Panc1 (cell line): ENCODE results near the gene HMG20B. TPM values are rescaled to one million over a fixed set of nuclear protein-coding genes. Genes with fewer than 3 reads are reported as not detected.

ENCODE experiments used
- ATAC-seq: fragments of 200-7000 bp; cut with Tn5 transposase; 2 replicates; pipeline ENCODE4 v1.9.1; 2020; ENCODE audit warnings: mild to moderate bottlenecking, moderate library complexity
- BruUV-seq: library from RNA; stranded (reverse); fragments of 400-500 nt; replicated peaks from 2 replicates; lab custom pipeline; 2021; lab: Mats Ljungman, UMichigan
- CTCF ChIA-PET: fragments of 300-600 bp; sonication (Branson Sonifier 250); formaldehyde crosslinking; loops from one replicate; lab custom pipeline; 2022; ENCODE audit warnings: antibody characterized with exemption; lab: Charles Lee
- POLR2A ChIA-PET: fragments of 300-600 bp; sonication (Branson Sonifier 250); formaldehyde crosslinking; loops from one replicate; lab custom pipeline; 2022; ENCODE audit warnings: antibody characterized with exemption; lab: Charles Lee
- DNase-seq: peaks from one replicate; pipeline ENCODE4 v3.0.0-alpha.2; 2010; ENCODE audit warnings: low read depth, low spot score
- H3K27ac ChIP-seq: 2 replicates; pipeline ENCODE4 v1.5.1; 2011; ENCODE audit warnings: mild to moderate bottlenecking, low read length, inconsistent platforms
- H3K27me3 ChIP-seq: fragments of 200-500 bp; sonication (Bioruptor generic); 2 replicates; pipeline ENCODE4 v1.6.0; 2014; ENCODE audit warnings: low read length, inconsistent platforms; ENCODE audit not compliant: control insufficient read depth, insufficient read depth
- H3K36me3 ChIP-seq: fragments of 200-500 bp; sonication (Bioruptor generic); 2 replicates; pipeline ENCODE4 v1.5.1; 2014; ENCODE audit warnings: inconsistent platforms, mild to moderate bottlenecking, low read length, moderate library complexity; ENCODE audit not compliant: control insufficient read depth, insufficient read depth
- H3K4me1 ChIP-seq: 2 replicates; pipeline ENCODE4 v1.5.1; 2011; ENCODE audit warnings: inconsistent platforms, mild to moderate bottlenecking, low read length, moderate library complexity; ENCODE audit not compliant: control insufficient read depth, insufficient read depth
- H3K4me3 ChIP-seq, 2 experiments: 2 replicates each; pipeline ENCODE4 v1.5.1; 2011 to 2012; ENCODE audit warnings: low read depth in 2 of 2, low read length in 2 of 2, mild to moderate bottlenecking in 2 of 2, inconsistent platforms in 1 of 2, moderate library complexity in 1 of 2
- H3K9me3 ChIP-seq: fragments of 200-500 bp; sonication (Bioruptor generic); 2 replicates; pipeline ENCODE4 v1.5.1; 2014; ENCODE audit warnings: low read depth, mild to moderate bottlenecking, inconsistent platforms, low read length, moderate library complexity; ENCODE audit not compliant: control insufficient read depth, insufficient read depth
- CTCF ChIP-seq: fragments of 450-650 bp; IDR thresholded peaks from 2 replicates; pipeline ENCODE4 v1.5.1; 2017; ENCODE audit warnings: mild to moderate bottlenecking
- POLR2AphosphoS5 ChIP-seq: IDR thresholded peaks from 2 replicates; pipeline ENCODE4 v1.6.1; 2012; ENCODE audit warnings: mild to moderate bottlenecking, low read depth, low read length, moderate library complexity
- SIN3A ChIP-seq: IDR thresholded peaks from 2 replicates; pipeline ENCODE4 v1.6.1; 2012; ENCODE audit warnings: low read depth, mild to moderate bottlenecking, low read length, moderate library complexity, borderline replicate concordance; ENCODE audit not compliant: insufficient read depth
- TCF7L2 ChIP-seq: IDR thresholded peaks from 2 replicates; pipeline ENCODE4 v1.6.1; 2011; ENCODE audit warnings: mild to moderate bottlenecking, low read depth, low read length, inconsistent platforms
- in situ Hi-C: cut with HindIII; loops from 2 replicates; pipeline ENCODE4 v1.10.0; 2016; ENCODE audit warnings: low sequenced_read_pairs, low pct_unique_long_range_greater_than_20kb
- intact Hi-C: fragments of 100-400 bp; cut with micrococcal nuclease; formaldehyde crosslinking; loops from one replicate; pipeline ENCODE4 v1.10.0; 2022; ENCODE audit not compliant: unreplicated experiment
- total RNA-seq: library from RNA; stranded (reverse); gene quantifications from one replicate; pipeline ENCODE4 v1.2.1, GENCODE V29; 2021; ENCODE audit not compliant: unreplicated experiment
- TF ChIP-seq, protein P1 (sequence below), 2 experiments: IDR thresholded peaks; 2 replicates each; pipeline ENCODE4 v1.6.1; 2011 to 2012; ENCODE audit warnings: low read depth in 2 of 2, control low read depth in 1 of 2, low read length in 1 of 2, mild to moderate bottlenecking in 1 of 2, moderate library complexity in 1 of 2; ENCODE audit not compliant: insufficient read depth in 1 of 2

The HMG20B gene
- total RNA-seq, 1 experiment from 2014 or later = 74.7 TPM

- Histone ChIP-seq H3K27ac (no peak overlapping the region), H3K9me3 (no peaks in the 10 kb centered on the region), H3K4me3 (no peak overlapping the region), H3K36me3 (no peaks in the 10 kb centered on the region), H3K4me1 (no peaks in the 10 kb centered on the region), H3K27me3 (no peaks in the 10 kb centered on the region)
- DNase-seq (no peak), ATAC-seq (peak; percentile 42; the same call in 1 of the 2 replicates)
- in situ Hi-C loops = no loop called here
- ChIA-PET CTCF (no interaction called here), POLR2A (no interaction called here)
- intact Hi-C loops = no loop called here
- BruUV-seq = no TSS peak
- TF ChIP-seq TCF7L2 = no peak
- no peak for TF ChIP-seq SIN3A
- TF ChIP-seq, protein P1, sequence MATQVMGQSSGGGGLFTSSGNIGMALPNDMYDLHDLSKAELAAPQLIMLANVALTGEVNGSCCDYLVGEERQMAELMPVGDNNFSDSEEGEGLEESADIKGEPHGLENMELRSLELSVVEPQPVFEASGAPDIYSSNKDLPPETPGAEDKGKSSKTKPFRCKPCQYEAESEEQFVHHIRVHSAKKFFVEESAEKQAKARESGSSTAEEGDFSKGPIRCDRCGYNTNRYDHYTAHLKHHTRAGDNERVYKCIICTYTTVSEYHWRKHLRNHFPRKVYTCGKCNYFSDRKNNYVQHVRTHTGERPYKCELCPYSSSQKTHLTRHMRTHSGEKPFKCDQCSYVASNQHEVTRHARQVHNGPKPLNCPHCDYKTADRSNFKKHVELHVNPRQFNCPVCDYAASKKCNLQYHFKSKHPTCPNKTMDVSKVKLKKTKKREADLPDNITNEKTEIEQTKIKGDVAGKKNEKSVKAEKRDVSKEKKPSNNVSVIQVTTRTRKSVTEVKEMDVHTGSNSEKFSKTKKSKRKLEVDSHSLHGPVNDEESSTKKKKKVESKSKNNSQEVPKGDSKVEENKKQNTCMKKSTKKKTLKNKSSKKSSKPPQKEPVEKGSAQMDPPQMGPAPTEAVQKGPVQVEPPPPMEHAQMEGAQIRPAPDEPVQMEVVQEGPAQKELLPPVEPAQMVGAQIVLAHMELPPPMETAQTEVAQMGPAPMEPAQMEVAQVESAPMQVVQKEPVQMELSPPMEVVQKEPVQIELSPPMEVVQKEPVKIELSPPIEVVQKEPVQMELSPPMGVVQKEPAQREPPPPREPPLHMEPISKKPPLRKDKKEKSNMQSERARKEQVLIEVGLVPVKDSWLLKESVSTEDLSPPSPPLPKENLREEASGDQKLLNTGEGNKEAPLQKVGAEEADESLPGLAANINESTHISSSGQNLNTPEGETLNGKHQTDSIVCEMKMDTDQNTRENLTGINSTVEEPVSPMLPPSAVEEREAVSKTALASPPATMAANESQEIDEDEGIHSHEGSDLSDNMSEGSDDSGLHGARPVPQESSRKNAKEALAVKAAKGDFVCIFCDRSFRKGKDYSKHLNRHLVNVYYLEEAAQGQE (IDR thresholded peaks at IDR 0.05; ENCODE audit: insufficient read depth in 1 of 2, low read depth in 2 of 2, low read length in 1 of 2) = no peak
Observed at GRCh38 chr19:3586707-3587346, 14.1 kb downstream of the HMG20B start.

GRCh38 chr19:3589439-3589838 is 16.7 kb downstream of the HMG20B start:
- BruUV-seq = no TSS peak
- Histone ChIP-seq H3K4me3 (no peak overlapping the region), H3K9me3 (no peaks in the 10 kb centered on the region), H3K27ac (no peak overlapping the region), H3K4me1 (no peaks in the 10 kb centered on the region), H3K27me3 (no peaks in the 10 kb centered on the region), H3K36me3 (no peaks in the 10 kb centered on the region)
- in situ Hi-C loops (no loop called here), intact Hi-C loops (no loop called here)
- DNase-seq (no peak), ATAC-seq (no peak)
- TF ChIP-seq POLR2AphosphoS5 (no peak), TCF7L2 (no peak), CTCF (no peak), SIN3A (no peak)
- TF ChIP-seq, protein P1 (IDR thresholded peaks at IDR 0.05; ENCODE audit: insufficient read depth in 1 of 2, low read depth in 2 of 2, low read length in 1 of 2) = no peak
- ChIA-PET CTCF (interaction anchor here (0.6 kb wide), 1 partner anchor 12 kb away, joined by 3 read pairs; no protein-coding TSS in a partner anchor), POLR2A (interaction anchor here (0.6 kb wide), 1 partner anchor 103 kb away, joined by 6 read pairs; no protein-coding TSS in a partner anchor)
